Pancreas (tissue), 10 donors: ENCODE measurements around the gene SH2D4B. TPM values are rescaled to one million over a fixed set of nuclear protein-coding genes. Genes with fewer than 3 reads are reported as not detected.
A peak's percentile ranks its signal among the peaks of the same experiment; 100 is the strongest.
"Not testable (repeated sequence)": the region's sequence is repeated elsewhere in the genome, so short reads cannot be mapped to it uniquely, and the experiment has no call there.

Experiments
- ATAC-seq, 4 donors: fragments of 200-7000 bp; cut with Tn5 transposase; one replicate each; pipeline versions ENCODE4 v1.8.0 to v1.9.1; 2020; ENCODE audit warnings: mild to moderate bottlenecking in 4 of 4, moderate library complexity in 4 of 4
- DNase-seq, 6 donors: peaks; one replicate each; pipeline ENCODE4 v3.0.0-alpha.2; 2020
- FAIRE-seq: peaks from 2 replicates; lab custom pipeline; 2012; peaks lifted over from hg19 to GRCh38; lab: Jason Lieb, UNC
- H3K27ac ChIP-seq, 4 donors: fragments of 200-600 bp; sonication (generic); 1 replicate in 3 of 4; 2 replicates in 1 of 4; pipeline versions ENCODE4 v1.5.0 to v1.8.0; 2020
- H3K27me3 ChIP-seq, 4 donors: fragments of 200-600 bp; one replicate each; pipeline ENCODE4 v1.8.0; 2021
- H3K36me3 ChIP-seq, 3 donors: fragments of 200-600 bp; sonication (generic) in 1 of 3; one replicate each; pipeline versions ENCODE4 v1.5.0 to v1.8.0; 2020 to 2021
- H3K4me1 ChIP-seq, 3 donors: fragments of 200-600 bp; one replicate each; pipeline ENCODE4 v1.8.0; 2021
- H3K4me3 ChIP-seq, 4 donors: fragments of 200-600 bp; sonication (generic) in 2 of 4; one replicate each; pipeline versions ENCODE4 v1.5.0 to v1.8.0; 2020 to 2021
- H3K9me3 ChIP-seq, 4 donors: fragments of 200-600 bp; one replicate each; pipeline ENCODE4 v1.8.0; 2021
- WGBS, 2 donors: extraction: QIAGEN DNeasy Blood & Tissue Kit; methylation state at CpG; one replicate each; pipeline ENCODE4 v1.1.7; 2013; 5-methylcytosine and 5-hydroxymethylcytosine counted together
- intact Hi-C, 3 donors: fragments of 100-400 bp; cut with DNase I; formaldehyde crosslinking; loops; one replicate each; pipeline versions ENCODE4 v1.11.1 to v1.14.2; 2022
- polyA plus RNA-seq, 2 donors: library from polyadenylated mRNA; stranded (reverse); fragments of 200-250 nt; gene quantifications; one replicate each; pipeline ENCODE4 v1.2.3, GENCODE V29; 2013
- total RNA-seq, 6 donors: library from RNA; stranded (reverse); fragmentation: NEBNext Ultra II Directional in 4 of 6; extraction: Animal tissue kit (Norgen Biotek cat#: 25700) in 4 of 6; gene quantifications; one replicate each; pipeline versions ENCODE4 v1.2.1 to v1.2.4, GENCODE V29; 2021 to 2023
- TF ChIP-seq, protein P1 (sequence below), 4 donors: fragments of 200-600 bp; sonication (generic) in 3 of 4; IDR thresholded peaks; one replicate each; pipeline versions ENCODE4 v1.5.0 to v1.8.0; 2021; ENCODE audit warnings: antibody characterized with exemption in 4 of 4
- donor health status: healthy with polysubstance abuse.
- donor health status: DM: no; HTN: no; CAD: no; lungs with moderate emphysema.
- donor health status: DM: no; HTN: no; CAD: no.
- donor health status: control.
- donor health status: control.
- donor health status: Bipolar disorder and iron deficiency.
- donor health status: DM: yes; HTN: yes; CAD: no.
- donor health status: DM: no; HTN: no; CAD: no.
- donor health status: DM: no; HTN: no; CAD: no.
- donor health status: DM: yes; HTN: yes; CAD: no.

The SH2D4B gene
- total and polyA plus RNA-seq, 8 donors = 0.02 TPM; not detected in 7

DNA sequence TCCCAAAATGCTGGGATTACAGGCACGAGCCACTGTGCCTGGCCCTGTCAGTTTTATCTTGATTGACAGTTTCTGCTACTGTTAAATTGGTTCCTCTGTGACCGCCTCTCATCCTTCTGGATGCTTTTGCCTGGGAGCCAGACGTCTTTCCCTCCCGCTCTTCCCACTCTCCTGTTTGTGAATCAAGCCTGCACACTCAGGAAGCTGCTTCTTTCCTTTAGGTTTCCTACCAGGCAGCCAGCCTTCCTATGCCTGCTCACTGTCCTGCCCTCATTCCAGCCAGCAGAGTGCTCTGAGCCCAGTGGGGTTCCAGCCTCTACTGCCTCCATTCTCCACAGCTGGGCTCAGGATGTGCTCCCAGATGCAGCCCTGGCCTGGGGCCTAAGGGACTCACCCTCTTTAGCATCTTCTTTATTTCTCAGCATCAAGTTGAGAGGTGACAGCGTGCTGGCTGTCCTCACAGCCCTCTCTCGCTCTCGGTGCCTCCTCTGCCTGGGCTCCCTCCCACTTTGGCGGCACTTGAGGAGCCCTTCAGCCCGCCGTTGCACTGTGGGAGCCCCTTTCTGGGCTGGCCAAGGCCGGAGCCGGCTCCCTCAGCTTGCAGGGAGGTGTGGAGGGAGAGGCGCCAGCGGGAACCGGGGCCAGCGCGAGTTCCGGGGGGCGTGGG, 5.1 kb downstream of the SH2D4B start:
- WGBS, 2 donors = 90 to 95% methylated on average over 19 of the region's 19 CpGs
- Histone ChIP-seq H3K36me3 (no peaks in the 10 kb centered on the region), H3K27ac (no peak overlapping the region), H3K27me3 (no peaks in the 10 kb centered on the region), H3K9me3 (no peaks in the 10 kb centered on the region), H3K4me1 (no peaks in the 10 kb centered on the region), H3K4me3 (no peak overlapping the region)
- FAIRE-seq (no peak), DNase-seq (no peak), ATAC-seq (no peak)
- intact Hi-C loops = no loop called here
- TF ChIP-seq, protein P1, sequence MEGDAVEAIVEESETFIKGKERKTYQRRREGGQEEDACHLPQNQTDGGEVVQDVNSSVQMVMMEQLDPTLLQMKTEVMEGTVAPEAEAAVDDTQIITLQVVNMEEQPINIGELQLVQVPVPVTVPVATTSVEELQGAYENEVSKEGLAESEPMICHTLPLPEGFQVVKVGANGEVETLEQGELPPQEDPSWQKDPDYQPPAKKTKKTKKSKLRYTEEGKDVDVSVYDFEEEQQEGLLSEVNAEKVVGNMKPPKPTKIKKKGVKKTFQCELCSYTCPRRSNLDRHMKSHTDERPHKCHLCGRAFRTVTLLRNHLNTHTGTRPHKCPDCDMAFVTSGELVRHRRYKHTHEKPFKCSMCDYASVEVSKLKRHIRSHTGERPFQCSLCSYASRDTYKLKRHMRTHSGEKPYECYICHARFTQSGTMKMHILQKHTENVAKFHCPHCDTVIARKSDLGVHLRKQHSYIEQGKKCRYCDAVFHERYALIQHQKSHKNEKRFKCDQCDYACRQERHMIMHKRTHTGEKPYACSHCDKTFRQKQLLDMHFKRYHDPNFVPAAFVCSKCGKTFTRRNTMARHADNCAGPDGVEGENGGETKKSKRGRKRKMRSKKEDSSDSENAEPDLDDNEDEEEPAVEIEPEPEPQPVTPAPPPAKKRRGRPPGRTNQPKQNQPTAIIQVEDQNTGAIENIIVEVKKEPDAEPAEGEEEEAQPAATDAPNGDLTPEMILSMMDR (IDR thresholded peaks at IDR 0.05) = no peak

DNA sequence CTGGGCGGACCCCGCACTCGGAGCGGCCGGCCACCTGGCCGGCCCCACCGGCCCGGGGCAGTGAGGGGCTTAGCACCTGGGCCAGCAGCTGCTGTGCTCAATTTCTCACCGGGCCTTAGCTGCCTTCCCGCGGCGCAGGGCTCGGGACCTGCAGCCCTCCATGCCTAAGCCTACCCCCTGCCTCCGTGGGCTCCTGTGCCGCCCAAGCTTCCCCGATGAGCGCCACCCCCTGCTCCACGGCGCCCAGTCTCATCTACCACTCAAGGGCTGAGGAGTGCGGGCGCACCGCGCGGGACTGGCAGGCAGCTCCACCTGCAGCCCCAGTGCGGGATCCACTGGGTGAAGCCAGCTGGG, 5.6 kb downstream of the SH2D4B start:
- ATAC-seq, intact Hi-C loops, H3K4me1 ChIP-seq, H3K9me3 ChIP-seq, DNase-seq, H3K27me3 ChIP-seq, FAIRE-seq, H3K27ac ChIP-seq, H3K4me3 ChIP-seq, H3K36me3 ChIP-seq: not testable (repeated sequence)
- WGBS, 2 donors = 96 to 97% methylated on average over 25 of the region's 25 CpGs

DNA sequence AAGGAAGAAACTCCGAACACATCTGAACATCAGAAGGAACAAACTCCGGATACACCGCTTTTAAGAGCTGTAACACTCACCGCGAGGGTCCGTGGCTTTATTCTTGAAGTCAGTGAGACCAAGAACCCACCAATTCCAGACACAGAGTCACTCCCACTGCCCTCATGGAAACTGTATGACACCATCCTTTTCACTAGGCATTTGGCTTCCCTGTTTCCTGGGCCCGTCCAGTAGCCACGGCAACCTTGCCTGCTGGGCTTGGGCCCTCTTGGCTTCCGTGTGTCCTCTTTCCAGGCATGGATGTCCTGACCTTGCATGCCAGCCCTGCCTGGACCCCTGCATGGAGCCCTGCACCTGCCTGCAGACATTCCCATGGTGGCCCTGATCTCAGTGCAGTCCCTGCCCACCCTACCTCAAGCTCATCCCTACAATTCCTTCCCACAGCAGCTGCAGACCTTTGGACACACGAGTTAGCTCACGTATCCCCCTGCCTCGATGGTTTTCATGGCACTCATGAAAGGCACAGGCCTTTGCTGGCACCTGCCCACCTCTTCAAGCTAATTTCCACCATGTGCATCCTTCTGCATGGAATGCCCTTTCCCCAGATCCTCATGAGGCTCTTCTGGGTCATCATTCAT, 6.7 kb downstream of the SH2D4B start:
- FAIRE-seq = no peak
- WGBS, 2 donors = 88 to 95% methylated on average over 12 of the region's 12 CpGs

DNA sequence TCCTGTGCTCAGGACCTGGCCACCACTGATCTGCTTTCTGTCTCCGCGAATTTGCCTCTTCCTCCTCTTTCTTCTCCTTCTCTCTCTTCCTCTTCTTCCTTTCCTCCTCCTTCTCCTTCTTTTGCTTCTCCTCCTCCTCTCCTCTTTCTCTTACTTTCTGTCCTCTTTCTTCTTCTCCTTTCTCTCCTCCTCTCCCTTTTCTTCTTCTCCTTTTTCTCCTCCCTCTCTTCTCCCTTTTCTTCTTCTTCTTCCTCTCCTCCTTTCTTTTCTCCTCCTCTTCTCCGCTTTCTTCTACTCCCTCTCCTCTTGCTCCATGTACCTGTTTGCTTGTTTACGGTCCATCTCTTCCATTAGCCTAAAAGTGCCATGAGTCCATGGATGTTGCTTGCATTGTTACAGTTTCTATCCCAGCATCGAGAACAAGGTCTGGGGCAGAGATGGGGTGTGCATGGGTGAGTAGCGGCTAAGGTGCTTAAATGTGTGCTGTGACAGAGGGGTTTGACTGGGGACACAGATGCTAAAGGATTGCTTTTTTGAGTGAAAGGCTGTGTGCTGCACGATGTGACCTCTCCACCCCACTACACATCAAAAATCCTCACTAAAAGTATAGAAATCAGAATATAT, 7.7 kb downstream of the SH2D4B start:
- ATAC-seq (no peak), DNase-seq (no peak), FAIRE-seq (no peak)
- Histone ChIP-seq H3K36me3 (no peaks in the 10 kb centered on the region), H3K4me1 (no peaks in the 10 kb centered on the region), H3K9me3 (no peaks in the 10 kb centered on the region), H3K27ac (no peak overlapping the region), H3K27me3 (no peaks in the 10 kb centered on the region), H3K4me3 (no peak overlapping the region)
- 72 to 88% methylated on average over 7 of the region's 7 CpGs for WGBS, 2 donors
- intact Hi-C loops = no loop called here
- TF ChIP-seq, protein P1 (IDR thresholded peaks at IDR 0.05) = no peak

More for the DNA sequence above, 6.7 kb downstream of the SH2D4B start:
- H3K9me3 ChIP-seq = no peaks in the 10 kb centered on the region
- no peaks in the 10 kb centered on the region for H3K27me3 ChIP-seq
- no peak overlapping the region for H3K27ac ChIP-seq
- H3K36me3 ChIP-seq = no peaks in the 10 kb centered on the region
- DNase-seq (no peak), ATAC-seq (no peak)
- no peak overlapping the region for H3K4me3 ChIP-seq
- H3K4me1 ChIP-seq = no peaks in the 10 kb centered on the region
- TF ChIP-seq, protein P1 (IDR thresholded peaks at IDR 0.05) = no peak
- intact Hi-C loops = no loop called here

DNA sequence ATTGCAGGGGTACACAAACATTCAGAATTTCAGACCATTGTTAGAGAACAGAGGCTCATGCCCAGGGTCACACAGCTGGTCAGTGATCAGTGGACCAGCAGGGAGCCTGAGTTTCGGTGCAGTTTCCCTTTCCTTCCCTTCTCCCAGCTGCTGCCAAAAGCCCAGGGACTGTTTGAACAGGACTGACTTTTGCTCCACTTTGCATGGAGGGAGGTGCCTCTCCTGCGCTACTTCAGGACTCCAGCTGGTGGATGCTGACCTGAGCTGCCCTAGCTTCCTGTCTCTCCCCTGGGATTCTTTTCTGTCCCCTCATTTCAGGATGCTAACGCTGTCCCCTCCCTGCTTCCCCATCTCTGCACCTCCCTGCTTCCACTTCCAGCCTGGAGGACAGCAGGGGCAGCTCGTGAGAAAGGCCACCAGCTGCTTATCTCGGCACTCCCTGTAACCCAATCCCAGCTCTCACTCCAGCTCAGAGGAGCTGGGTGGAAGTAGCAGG, 14.5 kb downstream of the SH2D4B start:
- TF ChIP-seq, protein P1 (IDR thresholded peaks at IDR 0.05) = no peak
- ATAC-seq = peak; percentile 90 to 95 (median 92)
- H3K27ac ChIP-seq = no peak overlapping the region
- H3K4me1 ChIP-seq = no peaks in the 10 kb centered on the region
- no peak for FAIRE-seq
- H3K9me3 ChIP-seq = no peaks in the 10 kb centered on the region
- no peaks in the 10 kb centered on the region for H3K27me3 ChIP-seq
- DNase-seq = peak in 3 of 6 donors; percentile 38 to 52 (median 43)
- H3K4me3 ChIP-seq = no peak overlapping the region
- 13 to 14% methylated on average over 5 of the region's 5 CpGs for WGBS, 2 donors
- no peaks in the 10 kb centered on the region for H3K36me3 ChIP-seq
- intact Hi-C loops = no loop called here
